SH-SY5Y (cell line): ENCODE results near the gene UTP15.

Source experiments
- GATA2 ChIP-seq: IDR thresholded peaks from 2 replicates; pipeline ENCODE4 v1.6.1; 2011; ENCODE audit warnings: mild to moderate bottlenecking, low read depth, low read length
- GATA3 ChIP-seq: IDR thresholded peaks from 2 replicates; pipeline ENCODE4 v1.6.1; 2011; ENCODE audit warnings: low read depth, mild to moderate bottlenecking, low read length, moderate library complexity

UTP15 gene

DNA sequence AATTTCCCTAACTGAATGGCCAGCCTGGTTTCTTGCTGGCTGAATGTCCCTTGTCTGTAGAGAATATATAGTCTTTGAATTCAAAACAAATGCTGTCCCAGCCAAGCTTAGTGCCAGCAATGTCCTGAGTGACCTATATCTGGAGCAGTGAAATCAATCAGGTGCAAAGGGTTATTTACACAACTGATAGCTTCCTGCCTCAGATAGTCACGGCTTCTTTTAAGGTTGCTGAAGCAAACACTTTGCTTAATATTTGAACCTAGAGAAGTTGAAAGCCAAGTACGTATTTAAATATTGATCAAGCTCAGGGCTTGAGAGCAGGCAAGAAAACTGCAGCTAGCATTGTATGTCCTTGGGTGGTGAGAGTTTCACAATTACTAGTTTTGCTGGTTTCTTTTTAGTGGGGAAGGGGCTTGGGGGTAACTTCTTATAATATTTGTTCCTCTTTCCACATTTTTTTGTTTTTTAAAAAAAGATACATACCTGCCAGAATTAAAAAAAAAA is 58.4 kb downstream of the UTP15 start:
- TF ChIP-seq GATA2 (no peak), GATA3 (no peak)

DNA sequence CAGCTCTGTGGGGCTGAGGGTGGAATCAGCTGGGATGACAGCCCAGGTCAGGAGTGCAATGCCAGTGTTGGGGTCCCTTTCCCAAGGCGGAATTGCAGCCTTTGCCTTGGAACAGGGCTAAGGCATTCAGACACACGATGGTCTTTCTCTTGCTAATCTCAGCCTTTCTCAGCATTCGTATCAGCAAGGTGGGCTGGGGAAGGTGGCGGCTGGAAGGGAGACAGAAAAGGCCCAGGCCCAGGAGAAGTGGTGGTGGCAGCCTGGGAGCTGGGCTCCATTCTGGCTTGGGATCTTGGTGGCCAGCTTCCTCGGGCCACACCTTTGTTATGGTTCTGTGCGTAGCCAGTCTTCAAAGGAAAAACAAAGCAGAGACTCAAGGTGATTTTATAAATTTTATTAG is 59.3 kb downstream of the UTP15 start:
- TF ChIP-seq GATA2, result no peak
- TF ChIP-seq GATA3, result no peak

DNA sequence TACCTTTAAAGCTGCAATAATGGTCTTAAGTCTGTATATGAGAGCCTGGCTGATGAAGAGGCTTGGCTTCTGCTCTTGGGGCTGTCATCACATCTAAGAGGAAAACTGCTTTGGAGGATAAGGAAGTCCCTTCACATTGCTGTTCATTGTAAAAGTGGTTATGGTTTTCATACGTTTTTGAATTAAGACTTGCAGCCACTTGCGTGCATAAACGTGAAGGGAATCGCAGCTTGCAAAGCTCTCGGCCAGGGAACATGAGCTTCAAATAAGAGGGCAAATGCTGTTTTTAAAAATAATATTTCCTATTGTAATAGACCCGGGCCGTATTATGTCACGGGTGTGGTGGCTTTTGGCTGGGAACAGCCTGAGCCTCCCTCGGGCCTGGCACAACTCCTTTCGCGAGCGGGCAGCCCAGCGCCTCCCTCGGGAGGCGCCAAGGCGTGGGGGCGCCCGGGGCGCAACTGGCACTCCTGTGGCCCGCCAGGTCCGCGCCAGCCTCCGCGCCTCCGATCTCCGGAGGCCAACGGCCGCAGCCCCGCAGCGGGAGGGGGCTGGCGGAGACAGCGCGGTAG is 59.9 kb downstream of the UTP15 start:
- TF ChIP-seq GATA3 (no peak), GATA2 (no peak)

DNA sequence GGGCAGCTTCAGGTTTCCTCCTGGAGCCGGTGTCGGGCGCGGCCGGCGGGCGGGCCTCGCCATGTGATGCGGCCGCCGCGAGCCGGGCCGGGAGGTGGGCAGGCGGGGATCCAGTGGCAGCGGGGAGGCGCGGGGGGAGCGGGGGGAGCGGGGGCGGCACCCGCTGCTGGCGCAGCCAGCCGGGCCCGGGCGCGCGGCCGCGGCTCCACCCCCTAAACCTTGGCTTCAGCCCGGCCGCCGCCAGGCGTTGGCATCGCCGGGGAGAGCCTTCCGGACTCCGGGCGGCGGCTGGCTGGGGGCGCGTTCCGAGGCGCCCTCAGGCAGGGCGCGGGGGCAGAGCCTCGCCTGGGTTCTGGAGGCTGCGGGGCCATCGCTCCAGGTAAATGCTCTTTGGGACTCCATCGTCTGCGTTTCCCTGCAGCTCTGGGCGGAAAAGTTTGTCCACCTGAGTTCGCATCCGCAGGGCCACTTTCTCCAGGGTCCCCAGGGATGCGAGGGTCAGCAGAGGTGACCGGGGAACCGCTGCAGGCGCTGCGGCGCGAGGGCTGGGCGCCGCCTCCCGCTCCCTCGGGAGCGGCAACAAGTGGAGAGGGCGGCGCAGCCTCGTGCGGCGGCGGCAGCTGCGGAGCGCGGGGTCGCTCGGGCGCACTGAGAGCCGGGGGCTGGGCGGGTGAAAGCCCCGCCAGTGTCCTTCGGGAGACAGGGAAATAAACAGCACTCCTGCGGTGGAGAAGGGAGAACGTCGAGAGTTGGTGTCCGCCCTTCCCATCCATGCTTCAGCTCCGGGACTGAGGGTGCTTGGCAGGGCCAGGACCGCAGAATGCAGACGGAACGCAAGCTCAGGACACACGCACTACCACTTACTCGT is 60.6 kb downstream of the UTP15 start, which contains the start of gene ARHGEF28:
Gene ARHGEF28 (plus strand): TSS at position 253 of the 868 bp plus-strand sequence. CDS start 58,656 bp downstream, outside the sequence.
- TF ChIP-seq GATA2, result no peak
- TF ChIP-seq GATA3, result no peak

DNA sequence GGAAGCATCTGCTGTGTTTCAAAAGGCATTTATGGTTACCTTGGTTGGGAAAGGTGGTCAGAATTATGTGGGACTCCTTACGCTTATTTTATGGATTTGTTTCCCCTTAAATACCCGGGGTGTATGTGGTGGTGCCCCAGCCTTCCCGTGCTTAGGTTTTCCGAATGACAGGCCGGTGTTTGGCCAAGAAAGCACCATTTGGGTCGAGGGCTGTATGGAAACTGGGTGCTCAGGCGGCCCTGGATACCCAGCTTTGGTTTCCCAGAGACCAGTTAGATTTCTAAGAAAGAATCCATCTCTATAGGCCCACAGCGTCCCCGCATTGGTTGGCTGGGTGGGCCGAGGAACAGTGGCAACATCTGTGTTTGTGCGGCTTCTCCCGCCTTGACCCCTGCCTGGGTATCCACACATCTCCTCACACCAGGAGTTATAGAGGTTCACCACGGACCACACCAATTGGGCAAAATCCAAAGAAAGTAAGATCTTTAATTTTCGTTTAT is 61.3 kb downstream of the UTP15 start:
- no peak for TF ChIP-seq GATA2
- TF ChIP-seq GATA3, result no peak

DNA sequence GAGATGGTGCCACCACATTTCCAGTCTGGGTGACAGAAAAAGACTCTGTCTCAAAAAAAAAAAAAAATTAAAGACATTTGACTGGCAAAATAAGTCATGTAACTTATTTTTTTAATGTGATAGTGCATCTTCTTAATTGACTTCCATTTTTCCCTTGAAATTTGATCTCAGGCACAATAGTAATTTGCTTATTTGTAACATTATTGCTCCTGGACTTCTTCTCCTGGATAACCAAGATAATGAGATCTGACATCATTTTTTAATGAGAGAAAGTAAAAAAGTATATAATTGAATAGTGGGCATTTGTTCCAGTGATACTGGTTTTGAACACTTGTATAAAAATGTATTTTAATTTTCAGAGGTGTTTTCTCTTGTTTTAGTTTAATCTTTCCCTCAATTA is 63.9 kb downstream of the UTP15 start:
- TF ChIP-seq GATA2 (no peak), GATA3 (no peak)

DNA sequence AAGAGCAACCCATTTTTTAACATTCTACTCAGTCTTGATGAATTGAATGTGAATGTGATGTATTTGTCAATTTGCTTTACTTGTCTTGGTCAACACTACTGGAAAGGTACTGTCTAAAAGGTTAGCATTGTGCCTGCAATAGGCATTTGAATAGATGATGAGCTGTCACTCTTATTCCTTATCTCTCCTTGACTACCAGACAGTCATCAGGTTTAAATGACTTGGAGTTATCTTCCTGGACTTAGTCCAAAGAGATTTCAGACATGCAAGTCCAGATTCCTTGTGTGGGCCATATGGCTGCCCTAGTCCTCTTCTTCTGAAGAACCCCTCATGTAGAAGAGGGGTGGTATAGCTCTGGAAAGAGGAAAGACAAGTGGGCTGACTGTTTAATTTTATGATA is 65.2 kb downstream of the UTP15 start:
- TF ChIP-seq GATA2 (no peak), GATA3 (no peak)

DNA sequence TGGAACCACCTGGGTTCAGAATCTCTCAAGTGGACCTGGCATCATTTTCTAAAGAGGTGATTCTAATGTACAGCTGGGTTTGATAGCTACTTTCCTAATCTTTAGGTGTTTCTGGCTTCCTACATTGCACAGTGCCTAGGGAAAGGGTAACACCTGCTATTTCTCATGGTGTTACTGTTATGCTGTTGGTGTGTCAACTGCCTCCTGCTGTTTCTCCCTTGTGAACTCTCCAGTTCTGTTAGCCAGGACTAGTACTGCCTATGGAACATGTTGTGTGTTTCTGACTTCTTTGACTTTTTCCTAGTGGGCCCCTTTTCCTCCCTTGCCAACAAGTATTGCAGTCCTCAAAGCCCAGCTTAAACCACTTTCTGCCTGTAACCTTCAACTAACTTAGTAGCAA is 66.0 kb downstream of the UTP15 start:
- TF ChIP-seq GATA2 (no peak), GATA3 (no peak)
